ENCODE measurements around the gene CTTN. TPM values are rescaled to one million over a fixed set of nuclear protein-coding genes. Genes with fewer than 3 reads are reported as not detected.

CTTN gene
- total and polyA plus RNA-seq, 2 of the 13 experiments (the other 11 are each of a cell fraction or from before 2014, with no cell fraction given) = 84.4 to 114 TPM

DNA sequence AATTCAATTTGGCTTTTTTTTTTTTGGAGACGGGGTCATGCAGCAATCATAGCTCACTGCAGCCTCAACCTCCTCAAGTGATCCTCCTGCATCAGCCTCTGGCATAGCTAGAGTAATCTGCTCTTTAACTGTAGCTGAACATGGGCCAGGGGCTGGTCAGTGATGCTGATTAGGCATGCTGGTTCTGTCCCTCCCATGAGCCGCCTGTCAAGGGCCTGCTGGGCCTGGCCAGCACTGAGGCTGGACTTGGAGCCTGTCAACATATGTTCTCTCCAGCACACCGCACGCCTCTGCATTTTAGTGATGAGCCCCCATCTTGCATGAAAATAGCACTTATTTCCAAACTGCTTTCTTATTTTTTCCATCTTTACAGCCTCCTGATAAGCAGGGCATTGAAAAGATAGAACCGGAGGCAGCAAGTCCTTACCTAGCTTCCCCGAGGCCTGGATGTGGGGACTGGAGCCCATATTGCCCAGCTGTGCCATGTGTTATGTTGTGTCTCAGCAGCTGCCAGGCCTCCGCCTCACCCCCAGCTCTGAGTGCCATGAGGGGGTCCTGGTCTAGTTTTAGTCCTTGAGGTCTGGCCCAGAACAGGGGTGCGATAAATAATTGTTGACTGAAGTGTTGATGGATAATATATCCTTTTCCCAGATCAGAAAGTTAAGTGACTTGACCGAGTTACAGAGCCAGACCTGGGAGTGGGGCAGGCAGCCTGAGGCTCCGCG is 80.0 kb downstream of the CTTN start (continued):
- TF ChIP-seq, protein P1, sequence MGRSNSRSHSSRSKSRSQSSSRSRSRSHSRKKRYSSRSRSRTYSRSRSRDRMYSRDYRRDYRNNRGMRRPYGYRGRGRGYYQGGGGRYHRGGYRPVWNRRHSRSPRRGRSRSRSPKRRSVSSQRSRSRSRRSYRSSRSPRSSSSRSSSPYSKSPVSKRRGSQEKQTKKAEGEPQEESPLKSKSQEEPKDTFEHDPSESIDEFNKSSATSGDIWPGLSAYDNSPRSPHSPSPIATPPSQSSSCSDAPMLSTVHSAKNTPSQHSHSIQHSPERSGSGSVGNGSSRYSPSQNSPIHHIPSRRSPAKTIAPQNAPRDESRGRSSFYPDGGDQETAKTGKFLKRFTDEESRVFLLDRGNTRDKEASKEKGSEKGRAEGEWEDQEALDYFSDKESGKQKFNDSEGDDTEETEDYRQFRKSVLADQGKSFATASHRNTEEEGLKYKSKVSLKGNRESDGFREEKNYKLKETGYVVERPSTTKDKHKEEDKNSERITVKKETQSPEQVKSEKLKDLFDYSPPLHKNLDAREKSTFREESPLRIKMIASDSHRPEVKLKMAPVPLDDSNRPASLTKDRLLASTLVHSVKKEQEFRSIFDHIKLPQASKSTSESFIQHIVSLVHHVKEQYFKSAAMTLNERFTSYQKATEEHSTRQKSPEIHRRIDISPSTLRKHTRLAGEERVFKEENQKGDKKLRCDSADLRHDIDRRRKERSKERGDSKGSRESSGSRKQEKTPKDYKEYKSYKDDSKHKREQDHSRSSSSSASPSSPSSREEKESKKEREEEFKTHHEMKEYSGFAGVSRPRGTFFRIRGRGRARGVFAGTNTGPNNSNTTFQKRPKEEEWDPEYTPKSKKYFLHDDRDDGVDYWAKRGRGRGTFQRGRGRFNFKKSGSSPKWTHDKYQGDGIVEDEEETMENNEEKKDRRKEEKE (IDR thresholded peaks at IDR 0.05) = no peak

DNA sequence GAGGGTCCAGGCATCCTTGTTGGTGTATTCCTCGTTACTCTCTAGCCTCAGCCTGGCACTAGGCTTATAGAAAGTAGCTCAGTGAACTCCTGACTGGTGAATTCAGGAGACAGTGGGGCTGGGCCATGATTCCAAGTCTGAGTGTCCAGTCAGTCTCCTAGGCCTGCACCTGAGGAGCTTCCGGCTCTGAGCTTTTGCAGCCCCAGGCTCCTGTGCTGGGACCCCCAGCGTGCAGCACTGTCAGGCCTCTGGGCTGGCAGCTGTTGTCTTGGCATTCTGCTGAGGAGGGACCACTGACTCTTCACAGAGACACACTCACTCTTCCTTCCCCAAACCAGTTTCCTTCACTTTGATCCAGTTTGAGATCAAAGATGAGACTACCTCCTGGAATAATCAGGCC is 82.4 kb downstream of the CTTN start:
- no TSS peak for BruUV-seq (replicated peaks)
- H3K9ac ChIP-seq (ENCODE audit: insufficient read depth, low read depth, low read length) = no peak overlapping the region
- H3K27me3 ChIP-seq (ENCODE audit: control insufficient read depth in 1 of 2, insufficient read depth in 2 of 2, low read length in 2 of 2) = no peaks in the 10 kb centered on the region
- WGBS (ENCODE audit: low lambda C conversion rate) = 90% methylated on average over 2 of the region's 3 CpGs
- no peaks in the 10 kb centered on the region for H3K4me1 ChIP-seq (ENCODE audit: insufficient read depth, low read length)
- ChIA-PET CTCF (ENCODE audit: low intra/inter-chr PET ratio, low total read pairs) (no interaction called here), POLR2A (no interaction called here)
- ATAC-seq (no peak), FAIRE-seq (no peak), DNase-seq (ENCODE audit: low spot score) (no peak)
- H3K4me2 ChIP-seq (ENCODE audit: low read depth, low read length) = no peak overlapping the region
- intact Hi-C loops (cut with micrococcal nuclease; ENCODE audit: unreplicated experiment) (no loop called here), in situ Hi-C loops (cut with HindIII; ENCODE audit: extremely low pct_ligation_motif_present, low pct_unique_long_range_greater_than_20kb) (no loop called here)
- no peaks in the 10 kb centered on the region for H3K79me2 ChIP-seq (ENCODE audit: insufficient read depth, low read length)
- no peak overlapping the region for H3K27ac ChIP-seq (ENCODE audit: extremely low read length, insufficient read depth, low read length)
- no peaks in the 10 kb centered on the region for H4K20me1 ChIP-seq (ENCODE audit: insufficient read depth, low read length)
- no peak overlapping the region for H3K4me3 ChIP-seq (replicated peaks in 1 of 3; ENCODE audit: insufficient read depth in 1 of 3, low read depth in 2 of 3, low read length in 3 of 3)
- peaks cover 22 to 60% of the 10 kb centered on the region in 2 experiments; a peak in 4 of 5 replicates for H3K36me3 ChIP-seq (replicated peaks in 1 of 2; ENCODE audit: control insufficient read depth in 1 of 2, insufficient read depth in 2 of 2, low read length in 2 of 2)
- TF ChIP-seq DPF2 (CRISPR knock-in tag; IDR thresholded peaks at IDR 0.05; ENCODE audit: borderline replicate concordance, low read depth) (no peak), GABPA (IDR thresholded peaks at IDR 0.05; ENCODE audit: low read depth, low read length) (no peak), GABPA (CRISPR knock-in tag; IDR thresholded peaks at IDR 0.05; ENCODE audit: low read depth) (no peak), SMAD1 (CRISPR knock-in tag; IDR thresholded peaks at IDR 0.05; ENCODE audit: borderline replicate concordance, low read depth) (no peak), ZNF761 (CRISPR knock-in tag; conservative IDR thresholded peaks at IDR 0.05) (no peak), ATF7-NPFF (CRISPR knock-in tag; IDR thresholded peaks at IDR 0.05; ENCODE audit: low read depth) (no peak)
- TF ChIP-seq, protein P2, sequence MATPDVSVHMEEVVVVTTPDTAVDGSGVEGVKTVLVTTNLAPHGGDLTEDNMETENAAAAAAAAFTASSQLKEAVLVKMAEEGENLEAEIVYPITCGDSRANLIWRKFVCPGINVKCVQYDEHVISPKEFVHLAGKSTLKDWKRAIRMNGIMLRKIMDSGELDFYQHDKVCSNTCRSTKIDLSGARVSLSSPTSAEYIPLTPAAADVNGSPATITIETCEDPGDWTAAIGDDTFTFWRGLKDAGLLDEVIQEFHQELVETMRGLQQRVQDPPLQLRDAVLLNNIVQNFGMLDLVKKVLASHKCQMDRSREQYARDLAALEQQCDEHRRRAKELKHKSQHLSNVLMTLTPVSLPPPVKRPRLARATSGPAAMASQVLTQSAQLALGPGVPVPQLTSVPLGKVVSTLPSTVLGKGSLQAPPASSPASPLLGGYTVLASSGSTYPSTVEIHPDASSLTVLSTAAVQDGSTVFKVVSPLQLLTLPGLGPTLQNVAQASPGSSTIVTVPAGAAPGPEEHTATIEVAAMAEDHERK (CRISPR knock-in tag; IDR thresholded peaks at IDR 0.05; ENCODE audit: low read depth) = no peak
- TF ChIP-seq, protein P3, sequence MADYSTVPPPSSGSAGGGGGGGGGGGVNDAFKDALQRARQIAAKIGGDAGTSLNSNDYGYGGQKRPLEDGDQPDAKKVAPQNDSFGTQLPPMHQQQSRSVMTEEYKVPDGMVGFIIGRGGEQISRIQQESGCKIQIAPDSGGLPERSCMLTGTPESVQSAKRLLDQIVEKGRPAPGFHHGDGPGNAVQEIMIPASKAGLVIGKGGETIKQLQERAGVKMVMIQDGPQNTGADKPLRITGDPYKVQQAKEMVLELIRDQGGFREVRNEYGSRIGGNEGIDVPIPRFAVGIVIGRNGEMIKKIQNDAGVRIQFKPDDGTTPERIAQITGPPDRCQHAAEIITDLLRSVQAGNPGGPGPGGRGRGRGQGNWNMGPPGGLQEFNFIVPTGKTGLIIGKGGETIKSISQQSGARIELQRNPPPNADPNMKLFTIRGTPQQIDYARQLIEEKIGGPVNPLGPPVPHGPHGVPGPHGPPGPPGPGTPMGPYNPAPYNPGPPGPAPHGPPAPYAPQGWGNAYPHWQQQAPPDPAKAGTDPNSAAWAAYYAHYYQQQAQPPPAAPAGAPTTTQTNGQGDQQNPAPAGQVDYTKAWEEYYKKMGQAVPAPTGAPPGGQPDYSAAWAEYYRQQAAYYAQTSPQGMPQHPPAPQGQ (CRISPR knock-in tag; IDR thresholded peaks at IDR 0.05; ENCODE audit: borderline replicate concordance) = no peak
- no peak overlapping the region for H2AFZ ChIP-seq (ENCODE audit: low read length)
- no peaks in the 10 kb centered on the region for H3K9me3 ChIP-seq (ENCODE audit: low read length)

Data from HepG2 (cell line).